SK-N-SH (cell line): Measurements from ENCODE around the gene NEGR1.

Experiments used
- CTCF ChIP-seq: fragments of 200-600 bp; sonication (generic); IDR thresholded peaks from 2 replicates; pipeline ENCODE4 v1.6.1; 2017; ENCODE audit warnings: antibody characterized with exemption, mild to moderate bottlenecking, moderate library complexity
- EZH2phosphoT487 ChIP-seq: fragments of 200-600 bp; sonication (generic); IDR thresholded peaks from 2 replicates; pipeline ENCODE4 v1.6.1; 2017; ENCODE audit warnings: low read depth, mixed run types, mild to moderate bottlenecking, antibody characterized with exemption, moderate library complexity, borderline replicate concordance
- MAX ChIP-seq: IDR thresholded peaks from 2 replicates; pipeline ENCODE4 v1.4.0; 2012; ENCODE audit warnings: low read depth
- RAD21 ChIP-seq: IDR thresholded peaks from 2 replicates; pipeline ENCODE4 v1.6.1; 2012; ENCODE audit warnings: mild to moderate bottlenecking, low read length
- RXRA ChIP-seq: IDR thresholded peaks from 2 replicates; pipeline ENCODE4 v1.4.0; 2012; ENCODE audit warnings: low read depth, mild to moderate bottlenecking, borderline replicate concordance

GRCh38 chr1:72137656-72138055 lies 144.7 kb downstream of the NEGR1 start:
- no peak for TF ChIP-seq RAD21
- no peak for TF ChIP-seq RXRA
- no peak for TF ChIP-seq EZH2phosphoT487
- TF ChIP-seq CTCF = no peak
- TF ChIP-seq MAX = no peak
